BE2C (cell line): ENCODE data around the gene WAC.

Source experiments
- DNase-seq: peaks from one replicate; pipeline ENCODE4 v3.0.0-alpha.2; 2020
- H3K27me3 ChIP-seq: fragments of 250-450 bp; sonication (Bioruptor Pico); 2 replicates; pipeline ENCODE4 v1.5.1; 2020; ENCODE audit warnings: mild to moderate bottlenecking
- H3K36me3 ChIP-seq: fragments of 250-450 bp; sonication (Bioruptor Pico); 2 replicates; pipeline ENCODE4 v1.5.1; 2020; ENCODE audit warnings: mild to moderate bottlenecking
- H3K4me1 ChIP-seq: fragments of 250-450 bp; sonication (Bioruptor Pico); 2 replicates; pipeline ENCODE4 v1.5.1; 2020
- H3K4me3 ChIP-seq: 2 replicates; pipeline ENCODE4 v1.5.1; 2011; ENCODE audit warnings: low read depth, low read length
- H3K9me3 ChIP-seq: fragments of 250-450 bp; sonication (Bioruptor Pico); 2 replicates; pipeline ENCODE4 v1.5.1; 2020
- TF ChIP-seq, protein P1 (sequence below): IDR thresholded peaks from 2 replicates; pipeline ENCODE4 v1.5.1; 2012; ENCODE audit warnings: mild to moderate bottlenecking, low read depth, low read length

Gene WAC

DNA sequence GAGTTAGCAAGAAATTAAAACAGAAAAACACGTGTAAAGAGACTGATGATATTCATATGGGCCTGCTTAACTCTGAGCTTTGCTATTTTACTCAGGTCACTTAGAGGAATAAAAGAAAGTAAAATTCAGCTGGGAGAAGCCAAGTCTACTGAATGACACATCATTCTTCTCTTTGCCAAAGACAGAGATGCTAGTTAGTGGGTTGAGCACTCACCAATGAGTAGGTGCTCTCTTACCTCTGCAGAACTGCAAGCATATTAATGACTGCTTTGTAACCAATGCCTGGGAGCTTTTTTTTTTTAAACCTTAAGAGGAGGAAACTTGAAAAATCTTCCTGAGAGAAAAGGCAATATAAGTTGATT lies 99.6 kb downstream of the WAC start:
- Histone ChIP-seq H3K27me3 (no peaks in the 10 kb centered on the region), H3K36me3 (no peaks in the 10 kb centered on the region), H3K9me3 (no peaks in the 10 kb centered on the region), H3K4me1 (no peaks in the 10 kb centered on the region), H3K4me3 (no peak overlapping the region)
- DNase-seq = no peak
- TF ChIP-seq, protein P1, sequence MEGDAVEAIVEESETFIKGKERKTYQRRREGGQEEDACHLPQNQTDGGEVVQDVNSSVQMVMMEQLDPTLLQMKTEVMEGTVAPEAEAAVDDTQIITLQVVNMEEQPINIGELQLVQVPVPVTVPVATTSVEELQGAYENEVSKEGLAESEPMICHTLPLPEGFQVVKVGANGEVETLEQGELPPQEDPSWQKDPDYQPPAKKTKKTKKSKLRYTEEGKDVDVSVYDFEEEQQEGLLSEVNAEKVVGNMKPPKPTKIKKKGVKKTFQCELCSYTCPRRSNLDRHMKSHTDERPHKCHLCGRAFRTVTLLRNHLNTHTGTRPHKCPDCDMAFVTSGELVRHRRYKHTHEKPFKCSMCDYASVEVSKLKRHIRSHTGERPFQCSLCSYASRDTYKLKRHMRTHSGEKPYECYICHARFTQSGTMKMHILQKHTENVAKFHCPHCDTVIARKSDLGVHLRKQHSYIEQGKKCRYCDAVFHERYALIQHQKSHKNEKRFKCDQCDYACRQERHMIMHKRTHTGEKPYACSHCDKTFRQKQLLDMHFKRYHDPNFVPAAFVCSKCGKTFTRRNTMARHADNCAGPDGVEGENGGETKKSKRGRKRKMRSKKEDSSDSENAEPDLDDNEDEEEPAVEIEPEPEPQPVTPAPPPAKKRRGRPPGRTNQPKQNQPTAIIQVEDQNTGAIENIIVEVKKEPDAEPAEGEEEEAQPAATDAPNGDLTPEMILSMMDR = no peak

- H3K9me3 ChIP-seq = no peaks in the 10 kb centered on the region
- no peaks in the 10 kb centered on the region for H3K4me1 ChIP-seq
- no peak for DNase-seq
- TF ChIP-seq, protein P1 = no peak
- H3K36me3 ChIP-seq = no peaks in the 10 kb centered on the region
- H3K27me3 ChIP-seq = no peaks in the 10 kb centered on the region
- no peak overlapping the region for H3K4me3 ChIP-seq
Observed at GRCh38 chr10:28633750-28634149, 100.8 kb downstream of the WAC start.

- TF ChIP-seq, protein P1 = no peak
- DNase-seq = no peak
- no peaks in the 10 kb centered on the region for H3K36me3 ChIP-seq
Observed at GRCh38 chr10:28637346-28637745, 104.4 kb downstream of the WAC start.

DNA sequence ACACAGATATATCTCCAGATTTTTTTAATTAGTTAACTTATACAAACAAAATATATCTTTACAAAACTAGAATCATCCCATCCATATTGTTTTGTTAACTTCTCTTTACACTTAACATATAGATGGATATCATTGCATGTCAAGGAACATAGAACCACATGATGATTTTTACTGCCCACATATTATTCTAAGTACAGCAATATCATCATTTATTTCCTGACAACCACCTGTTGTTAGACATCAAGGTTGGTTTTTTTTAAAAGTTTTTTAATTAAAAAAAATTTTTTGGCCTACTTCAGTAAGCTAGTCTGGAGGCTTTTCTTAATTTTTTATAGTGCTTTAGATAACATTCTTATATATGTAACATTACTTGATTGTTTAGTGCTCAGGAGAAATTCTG lies 105.5 kb downstream of the WAC start:
- H3K27me3 ChIP-seq = no peaks in the 10 kb centered on the region
- no peak for DNase-seq
- TF ChIP-seq, protein P1 = no peak
- no peaks in the 10 kb centered on the region for H3K9me3 ChIP-seq
- H3K4me1 ChIP-seq = no peaks in the 10 kb centered on the region
- H3K4me3 ChIP-seq = no peak overlapping the region
- H3K36me3 ChIP-seq = no peaks in the 10 kb centered on the region

More at GRCh38 chr10:28637346-28637745, 104.4 kb downstream of the WAC start:
- H3K4me3 ChIP-seq = no peak overlapping the region
- no peaks in the 10 kb centered on the region for H3K27me3 ChIP-seq
- H3K9me3 ChIP-seq = no peaks in the 10 kb centered on the region
- H3K4me1 ChIP-seq = no peaks in the 10 kb centered on the region

- no peaks in the 10 kb centered on the region for H3K9me3 ChIP-seq
- no peak overlapping the region for H3K4me3 ChIP-seq
- TF ChIP-seq, protein P1 = no peak
- DNase-seq = no peak
- no peaks in the 10 kb centered on the region for H3K27me3 ChIP-seq
- no peaks in the 10 kb centered on the region for H3K4me1 ChIP-seq
- H3K36me3 ChIP-seq = no peaks in the 10 kb centered on the region
Observed at GRCh38 chr10:28640551-28640950, 107.6 kb downstream of the WAC start.

GRCh38 chr10:28644647-28645046 lies 111.7 kb downstream of the WAC start:
- no peaks in the 10 kb centered on the region for H3K4me1 ChIP-seq
- DNase-seq = no peak
- no peaks in the 10 kb centered on the region for H3K36me3 ChIP-seq
- no peaks in the 10 kb centered on the region for H3K27me3 ChIP-seq
- H3K4me3 ChIP-seq = no peak overlapping the region
- no peaks in the 10 kb centered on the region for H3K9me3 ChIP-seq
- TF ChIP-seq, protein P1 = no peak
